Measurements from ENCODE around the gene ATXN2.
"Not testable (repeated sequence)": the region's sequence is repeated elsewhere in the genome, so short reads cannot be mapped to it uniquely, and the experiment has no call there.

ATXN2 gene

GRCh38 chr12:111411185-111411764 is 187.8 kb downstream of the ATXN2 start:
- DNase-seq: no peak

- DNase-seq: no peak
Observed at GRCh38 chr12:111410431-111411184, 188.5 kb downstream of the ATXN2 start.

- no peak for DNase-seq
Observed at GRCh38 chr12:111409780-111410430, 189.2 kb downstream of the ATXN2 start.

GRCh38 chr12:111409403-111409779 is 189.7 kb downstream of the ATXN2 start:
- no peak for DNase-seq

- DNase-seq: no peak
Observed at GRCh38 chr12:111408686-111409402, 190.3 kb downstream of the ATXN2 start.

GRCh38 chr12:111408116-111408440 is 191.0 kb downstream of the ATXN2 start:
- DNase-seq: no peak

GRCh38 chr12:111407377-111408115 is 191.6 kb downstream of the ATXN2 start:
- no peak for DNase-seq

GRCh38 chr12:111406474-111407376 is 192.4 kb downstream of the ATXN2 start:
- no peak for DNase-seq

GRCh38 chr12:111405859-111406473 is 193.1 kb downstream of the ATXN2 start, which contains the start of gene SH2B3:
Gene SH2B3 (plus strand): TSS chr12:111405923. CDS start chr12:111418146, 12,223 bp downstream.
- DNase-seq: no peak

- peak; percentile 90 for DNase-seq
Observed at GRCh38 chr12:111405149-111405858, 193.8 kb downstream of the ATXN2 start.

- no peak for DNase-seq
Observed at GRCh38 chr12:111404362-111405148, 194.6 kb downstream of the ATXN2 start.

- not testable (repeated sequence) for DNase-seq
Observed at GRCh38 chr12:111402490-111402824, 196.7 kb downstream of the ATXN2 start.
